Stimulated activated CD4-positive, alpha-beta T cell treated with anti-CD3 and anti-CD28 coated beads, Interleukin-15, amount 100 ng/mL, for 48 hours (primary cell): Measurements from ENCODE around the gene FABP7.

Source experiments
- DNase-seq, 2 donors: peaks; one replicate each; pipeline ENCODE4 v3.0.0-alpha.2; 2020; ENCODE audit warnings: low read depth in 2 of 2

Gene FABP7

GRCh38 chr6:122758927-122759334, 20.6 kb upstream of the FABP7 start:
- DNase-seq = no peak

- DNase-seq = no peak
These were observed 19.2 kb upstream of the FABP7 start for GRCh38 chr6:122760330-122760729.

GRCh38 chr6:122766256-122766655, 13.3 kb upstream of the FABP7 start:
- DNase-seq = no peak

GRCh38 chr6:122770835-122771601, 8.5 kb upstream of the FABP7 start:
- DNase-seq = no peak

- no peak for DNase-seq
These were observed 6.6 kb upstream of the FABP7 start for GRCh38 chr6:122772724-122773415.

DNA sequence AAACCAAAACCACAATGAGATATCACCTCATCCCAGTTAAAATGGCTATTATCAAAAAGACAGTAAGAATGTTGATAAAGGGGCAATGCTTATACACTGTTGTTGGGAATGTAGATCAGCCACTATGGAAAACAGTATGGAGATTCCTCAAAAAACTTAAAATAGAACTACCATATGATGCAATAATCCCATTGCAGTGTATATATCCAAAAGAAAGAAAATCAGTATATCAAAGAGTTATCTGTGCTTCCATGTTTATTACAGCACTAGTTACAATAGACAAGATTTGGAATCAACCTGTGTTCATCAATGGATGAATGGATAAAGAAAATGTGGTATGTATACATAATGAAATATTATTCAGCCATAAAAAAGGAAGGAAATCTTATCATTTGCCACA, 3.5 kb upstream of the FABP7 start:
- DNase-seq = no peak

DNA sequence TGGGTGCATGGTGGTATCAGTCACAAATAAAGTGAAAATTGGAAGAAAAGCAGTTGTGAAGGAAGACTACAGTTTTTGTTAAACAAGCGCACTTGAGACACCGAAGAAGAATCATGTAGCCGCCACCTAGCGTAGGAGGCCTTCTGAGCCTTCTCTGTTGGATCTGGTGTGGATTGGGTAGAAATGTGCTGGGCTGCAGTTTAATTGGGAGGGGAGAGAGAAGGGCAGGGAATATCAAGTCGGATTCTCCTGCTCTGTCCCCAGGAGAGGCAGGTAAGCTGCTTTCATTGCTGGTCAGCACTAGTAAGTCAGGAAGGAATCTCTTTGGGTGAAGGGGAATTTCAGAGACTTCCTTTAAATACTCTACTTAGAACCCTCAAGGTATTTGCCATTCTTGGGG, 1.2 kb upstream of the FABP7 start:
- no peak for DNase-seq

GRCh38 chr6:122778985-122779661, 393 bp upstream of the FABP7 start:
- no peak for DNase-seq

- no peak for DNase-seq
These were observed 598 bp downstream of the FABP7 start for GRCh38 chr6:122780114-122780513.

GRCh38 chr6:122781716-122782115, 2.2 kb downstream of the FABP7 start:
- DNase-seq = no peak

GRCh38 chr6:122783401-122783800, 3.9 kb downstream of the FABP7 start:
- no peak for DNase-seq

DNA sequence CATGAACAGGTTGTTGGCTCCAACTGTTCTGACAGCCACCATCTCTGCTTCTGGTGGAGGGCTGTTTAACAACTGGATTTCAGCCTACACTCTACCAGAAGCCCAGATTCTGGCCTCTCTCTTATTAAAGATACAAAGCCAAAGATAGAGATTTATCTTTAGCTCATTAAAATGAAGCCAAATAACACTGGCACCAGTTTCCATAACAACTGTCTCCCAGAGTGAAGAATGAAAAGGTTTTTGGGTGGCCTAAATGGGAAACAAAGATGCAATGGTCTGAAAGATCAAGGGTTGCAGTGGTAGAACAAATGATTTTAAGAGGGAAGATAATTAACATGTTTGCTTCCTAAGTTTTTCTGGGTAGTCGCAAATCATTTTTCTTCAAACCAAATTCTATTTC, 6.4 kb downstream of the FABP7 start:
- DNase-seq = no peak

DNA sequence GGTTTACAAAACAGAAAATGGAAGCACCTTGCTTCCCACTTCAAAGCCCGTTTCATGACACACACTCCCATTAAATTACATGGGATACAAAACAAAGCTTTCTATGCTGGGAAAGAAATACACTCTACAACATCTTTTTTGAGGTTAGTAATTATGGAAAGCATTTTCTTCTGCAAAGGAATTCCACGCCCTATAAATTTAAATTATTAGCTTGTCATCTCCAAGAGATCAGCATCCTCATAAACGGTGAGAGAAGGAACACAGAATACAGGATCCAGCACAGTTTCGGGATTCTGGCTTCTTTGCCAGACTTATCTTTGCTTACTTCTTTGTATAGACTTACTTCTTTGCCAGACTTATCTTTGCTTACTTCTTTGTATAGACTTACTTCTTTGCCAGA, 8.2 kb downstream of the FABP7 start:
- DNase-seq = no peak

DNA sequence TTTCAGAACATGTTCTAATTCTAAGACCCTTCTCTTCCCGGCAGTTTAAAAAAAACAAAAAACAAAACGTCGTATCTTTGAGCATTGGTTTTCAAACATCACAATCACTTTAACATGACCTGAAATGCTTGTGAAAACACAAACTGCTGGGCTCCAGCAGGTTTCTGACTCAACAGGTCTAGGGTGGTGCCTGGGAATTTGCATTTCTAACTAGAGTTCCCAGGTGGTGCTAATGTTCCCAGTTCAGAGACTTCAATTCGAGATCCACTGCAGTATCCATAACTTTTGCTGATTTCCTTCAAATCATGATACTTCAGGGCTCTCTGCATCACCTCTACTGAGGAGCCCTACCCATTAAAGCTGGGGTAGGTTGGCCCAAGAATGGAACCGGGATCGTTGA, 8.7 kb downstream of the FABP7 start:
- DNase-seq = no peak

DNA sequence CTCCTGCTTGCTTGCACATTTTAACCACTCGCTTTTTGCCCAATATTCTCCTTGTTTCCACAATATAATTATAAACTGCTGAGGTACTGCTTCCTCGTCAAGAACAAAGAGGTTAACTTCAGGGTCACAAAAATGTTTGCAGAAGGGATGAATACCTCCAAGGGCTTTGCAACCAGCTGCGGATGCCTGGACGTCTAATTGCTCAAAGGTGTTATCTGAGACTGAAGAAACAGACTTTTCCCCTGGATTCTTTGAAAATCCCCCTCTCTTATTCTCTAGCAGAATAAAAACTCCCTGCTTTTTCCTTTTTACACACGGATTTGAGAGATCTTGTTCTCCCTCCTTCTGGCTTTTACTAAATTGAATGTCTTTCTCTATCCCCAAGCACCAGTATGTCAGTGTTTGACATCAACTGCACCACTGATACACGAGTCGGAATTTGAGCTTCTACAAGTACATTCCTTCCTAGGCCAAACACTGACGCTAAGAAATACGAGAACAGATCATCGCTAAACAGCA, 9.2 kb downstream of the FABP7 start:
- no peak for DNase-seq

GRCh38 chr6:122789182-122790027, 9.9 kb downstream of the FABP7 start, which contains the start of gene SMPDL3A:
Gene SMPDL3A, plus strand, starts transcription at chr6:122789258. Its CDS starts 89 bp downstream, at chr6:122789347.
- DNase-seq = peak in 1 of 2 donors; percentile 7

DNA sequence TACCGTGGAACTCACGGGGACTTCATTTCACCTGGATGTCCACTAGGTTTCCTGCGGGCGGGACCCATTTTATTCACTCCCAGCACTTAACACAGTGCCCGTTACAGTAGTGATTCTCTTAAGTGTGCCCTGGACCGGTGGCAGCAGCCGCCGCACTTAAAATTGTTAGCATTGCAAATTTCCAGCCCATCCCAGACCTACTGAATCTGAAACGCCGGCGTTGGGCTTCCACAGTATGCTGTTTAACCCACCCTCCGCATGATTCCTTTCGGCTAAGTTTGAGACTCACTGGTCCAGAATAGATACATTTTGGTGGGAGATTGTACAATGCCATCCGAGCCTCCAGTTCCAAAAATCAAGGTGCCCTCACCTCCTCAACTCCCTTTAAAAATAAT, 10.5 kb downstream of the FABP7 start:
- no peak for DNase-seq

DNA sequence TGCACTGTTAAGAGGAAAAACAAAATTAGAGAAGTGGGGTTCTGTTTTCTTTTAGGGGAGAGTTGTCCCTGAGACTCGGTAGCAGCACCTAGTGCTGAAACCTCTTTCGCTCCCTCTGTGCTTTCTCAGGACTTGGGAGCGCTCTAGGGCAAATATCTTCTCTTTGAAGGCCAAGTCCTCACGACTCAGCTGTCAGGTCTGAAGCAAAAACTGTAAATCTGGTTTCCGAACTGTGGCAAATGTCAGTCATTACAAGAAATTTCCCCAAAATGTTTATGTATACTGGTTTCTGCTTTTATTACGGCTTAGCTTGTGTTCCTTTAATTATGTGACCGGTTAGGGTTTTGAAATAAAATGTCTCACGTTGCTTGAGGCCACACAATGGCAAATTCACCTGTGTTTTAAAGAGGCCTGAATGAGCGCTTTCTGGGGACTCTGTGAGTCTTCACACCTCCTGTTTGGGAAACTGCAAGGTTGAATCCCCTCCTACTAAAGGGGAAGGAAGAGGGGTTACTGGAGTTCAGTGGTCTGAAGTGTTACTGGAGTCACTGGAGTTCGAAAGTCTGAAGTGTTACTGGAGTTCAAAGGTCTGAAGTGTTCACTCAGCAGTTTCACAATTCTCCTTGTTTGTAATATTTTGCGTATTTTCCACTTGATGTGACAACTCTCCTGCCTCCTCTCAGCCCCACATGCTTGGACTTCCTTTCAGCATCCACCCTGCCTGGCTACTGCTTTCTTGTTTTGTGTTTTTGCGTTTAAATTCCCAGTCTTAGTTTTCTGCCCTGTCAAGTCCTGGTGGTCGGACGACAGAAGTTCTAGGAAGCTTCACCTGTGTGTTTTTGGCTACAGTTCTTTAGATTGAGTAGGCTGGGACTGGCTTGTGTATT, 11.2 kb downstream of the FABP7 start:
- no peak for DNase-seq

DNA sequence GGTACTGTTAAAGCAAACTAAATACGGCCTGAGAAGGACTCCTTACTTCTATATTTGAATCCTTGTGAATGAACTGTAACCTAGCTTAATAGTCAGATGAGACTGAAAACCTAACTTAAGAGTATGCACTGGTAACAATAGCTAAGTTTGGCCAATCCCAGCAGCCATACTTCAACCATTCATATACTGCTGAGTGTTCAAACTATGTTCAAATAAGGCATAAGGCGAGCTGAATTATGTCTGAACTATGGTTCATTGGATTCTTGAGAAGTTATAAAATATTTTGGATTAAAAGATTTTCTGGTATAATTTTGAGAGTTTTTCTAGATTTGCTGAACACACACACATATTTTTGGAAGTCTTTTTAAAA, 11.8 kb downstream of the FABP7 start:
- DNase-seq = no peak

GRCh38 chr6:122792766-122793165, 13.2 kb downstream of the FABP7 start:
- no peak for DNase-seq

DNA sequence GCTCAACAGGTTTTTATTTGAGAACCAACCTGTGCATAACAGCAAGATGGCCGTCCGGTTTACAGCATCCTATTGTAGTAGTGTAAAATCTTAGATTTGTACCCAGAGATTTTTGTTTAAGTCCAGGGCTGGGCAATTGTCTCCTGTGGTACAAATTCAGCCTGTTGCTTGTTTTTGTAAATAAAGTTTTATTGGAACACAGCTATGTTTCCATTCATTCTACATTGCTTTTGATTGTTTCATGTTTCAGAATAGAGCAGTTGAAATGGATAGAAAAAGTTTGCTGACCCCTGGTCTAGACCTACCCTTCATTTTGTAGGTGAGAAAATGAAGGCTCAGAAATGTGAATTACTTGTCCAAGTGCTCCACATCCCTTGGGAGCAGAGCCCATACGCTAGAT, 18.0 kb downstream of the FABP7 start:
- DNase-seq = no peak
